ENCODE measurements around the gene C20orf202.
A peak's percentile ranks its signal among the peaks of the same experiment; 100 is the strongest.
"Not testable (repeated sequence)": the region's sequence is repeated elsewhere in the genome, so short reads cannot be mapped to it uniquely, and the experiment has no call there.

C20orf202 gene

DNA sequence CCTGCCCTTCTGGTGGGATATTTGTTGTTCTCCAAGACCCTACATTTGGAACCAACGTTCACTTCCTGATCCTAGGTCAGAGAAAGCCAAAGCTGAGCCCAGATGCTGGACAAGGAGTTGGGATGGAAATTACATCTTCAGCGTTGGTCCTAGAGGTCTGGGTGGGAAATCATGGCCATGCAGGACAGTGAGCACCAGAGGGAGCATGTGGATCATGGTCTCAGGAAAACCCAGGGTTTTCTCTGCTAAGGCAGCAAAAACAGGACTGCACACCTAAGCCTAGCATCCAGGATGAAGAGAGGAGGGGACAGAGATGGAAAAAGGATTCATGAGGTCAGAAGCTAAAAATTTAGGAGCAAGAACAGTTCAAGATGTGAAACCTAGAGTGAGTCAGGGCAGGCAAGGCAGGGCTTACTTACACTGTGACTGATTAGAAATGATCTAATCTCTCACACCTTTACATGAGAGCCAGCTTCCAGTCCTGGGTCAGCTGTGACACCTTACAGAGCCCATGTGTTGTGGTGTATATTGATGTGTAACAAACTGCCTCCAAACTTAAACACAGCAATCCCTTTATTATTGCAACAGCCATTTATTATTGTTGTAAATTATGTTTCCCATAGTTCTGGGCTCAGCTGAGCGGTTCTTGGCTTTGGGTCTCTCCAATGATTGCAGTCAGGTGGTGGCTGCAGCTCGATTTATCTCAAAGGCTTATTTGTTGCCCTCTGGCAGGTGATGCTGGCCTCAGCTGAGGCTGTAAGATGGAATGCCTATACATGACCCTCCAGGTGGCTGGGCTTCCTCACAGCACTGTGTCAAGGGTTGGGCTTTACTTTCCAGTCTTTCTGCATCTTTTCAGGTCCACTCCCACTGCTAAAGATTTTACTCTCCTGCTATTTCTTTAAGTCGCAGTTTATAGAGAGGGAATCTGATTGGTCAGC lies 6.5 kb downstream of the C20orf202 start:
- no peak for DNase-seq

GRCh38 chr20:1210501-1210900 lies 7.2 kb downstream of the C20orf202 start:
- DNase-seq = no peak

- no peak for DNase-seq
Measured at GRCh38 chr20:1212023-1212422, 8.8 kb downstream of the C20orf202 start.

- DNase-seq = peak; percentile 23
Measured at GRCh38 chr20:1212607-1213396, 9.5 kb downstream of the C20orf202 start.

- DNase-seq = no peak
Measured at GRCh38 chr20:1214838-1215261, 11.6 kb downstream of the C20orf202 start.

DNA sequence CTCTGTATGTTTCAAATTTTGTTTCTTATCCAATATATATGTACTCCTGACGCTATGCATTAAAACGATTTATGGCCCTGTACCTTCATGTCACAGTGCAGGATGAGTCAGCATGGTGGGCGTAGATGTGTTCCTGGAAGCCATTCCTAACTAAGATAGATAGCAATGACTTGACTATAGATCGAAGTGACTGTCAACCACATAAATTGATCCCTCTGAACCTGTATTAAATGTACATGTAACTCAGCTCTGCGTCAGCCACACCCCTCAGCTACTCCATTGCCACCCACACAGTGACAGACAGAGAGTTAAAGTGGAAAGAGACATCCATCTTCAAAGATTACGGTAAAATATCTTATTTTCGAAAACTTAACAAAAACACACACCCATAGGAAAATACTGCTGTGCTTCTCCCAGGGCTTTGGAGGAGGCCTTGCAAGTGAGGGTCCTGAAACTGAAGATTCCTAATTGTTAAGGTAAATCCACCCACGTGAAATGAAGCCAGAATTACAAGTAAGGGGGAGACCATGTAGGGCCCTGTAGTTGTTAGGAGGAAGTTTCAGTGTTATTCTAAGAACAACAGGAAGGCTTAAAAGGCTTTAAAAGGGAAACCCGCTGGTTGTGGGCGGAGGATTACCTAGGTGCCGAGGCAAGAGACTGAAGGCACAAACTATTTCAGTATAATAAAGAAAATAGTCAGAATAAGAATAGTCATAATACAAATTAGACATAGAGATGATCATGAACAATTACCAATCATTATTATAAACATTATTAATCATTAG lies 12.3 kb downstream of the C20orf202 start:
- no peak for DNase-seq

GRCh38 chr20:1216527-1217427 lies 13.5 kb downstream of the C20orf202 start:
- not testable (repeated sequence) for DNase-seq

DNA sequence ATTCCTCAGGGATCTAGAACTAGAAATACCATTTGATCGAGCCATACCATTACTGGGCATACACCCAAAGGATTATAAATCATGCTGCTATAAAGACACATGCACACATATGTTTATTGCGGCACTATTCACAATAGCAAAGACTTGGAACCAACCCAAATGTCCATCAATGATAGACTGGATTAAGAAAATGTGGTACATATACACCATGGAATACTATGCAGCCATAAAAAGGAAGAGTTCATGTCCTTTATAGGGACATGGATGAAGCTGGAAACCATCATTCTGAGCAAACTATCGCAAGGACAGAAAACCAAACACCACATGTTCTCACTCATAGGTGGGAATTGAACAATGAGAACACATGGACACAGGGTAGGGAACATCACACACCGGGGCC lies 19.5 kb downstream of the C20orf202 start:
- DNase-seq = not testable (repeated sequence)

DNA sequence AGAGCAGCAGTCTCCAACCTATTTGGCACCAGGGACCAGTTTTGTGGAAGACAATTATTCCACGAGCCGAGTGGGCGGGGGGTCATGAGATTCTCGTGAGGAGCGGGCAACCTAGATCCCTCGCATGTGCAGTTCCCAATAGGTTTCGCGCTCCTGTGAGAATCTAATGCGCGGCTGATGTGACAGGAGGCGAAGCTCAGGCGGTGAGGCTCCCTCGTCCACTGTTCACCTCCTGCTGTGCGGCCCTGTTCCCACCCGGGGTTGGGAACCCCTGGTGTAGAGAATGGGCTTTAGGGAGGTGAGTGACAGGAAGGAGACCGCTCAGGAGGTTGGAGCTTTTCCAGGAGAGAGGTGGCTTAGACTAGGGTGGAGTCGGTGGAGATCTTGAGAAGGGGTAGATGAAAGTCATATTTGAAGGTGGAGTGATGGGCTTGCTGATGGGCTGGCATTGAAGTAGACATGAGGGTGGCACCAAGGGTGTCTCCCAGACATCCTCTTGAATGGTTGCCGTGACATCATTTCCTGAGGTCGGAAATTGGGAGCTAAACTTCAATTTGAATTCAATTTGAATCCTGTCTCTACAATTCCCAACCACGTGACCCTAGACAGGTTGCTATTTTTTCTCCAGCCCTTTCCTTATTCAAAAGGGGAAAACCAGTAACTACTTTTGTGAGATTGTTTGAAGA lies 21.1 kb downstream of the C20orf202 start:
- no peak for DNase-seq

DNA sequence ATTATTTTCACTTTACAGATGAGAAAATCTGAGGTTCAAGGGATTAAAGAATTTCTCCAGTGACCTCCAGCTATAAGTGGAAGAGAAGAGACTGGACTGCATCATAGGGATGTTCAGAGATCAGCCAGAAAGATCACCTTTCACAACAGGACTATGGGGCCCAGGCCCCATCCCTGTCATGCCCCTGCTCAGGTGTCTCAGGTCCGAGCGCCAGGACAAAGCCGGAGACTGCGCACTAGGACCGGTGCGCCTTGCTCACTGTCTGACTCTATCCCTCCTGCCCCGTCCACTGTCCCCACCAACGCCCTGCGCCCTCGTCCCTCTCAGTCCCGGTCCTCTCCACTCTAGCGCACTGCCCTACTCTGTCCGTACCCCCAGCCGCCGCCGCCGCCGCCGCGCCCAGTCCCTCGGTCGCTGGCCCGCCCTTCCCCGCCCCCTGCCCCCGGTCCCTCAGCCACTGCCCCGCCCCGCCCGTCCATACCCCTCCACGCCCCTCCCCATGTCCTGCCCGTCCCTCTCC lies 22.1 kb downstream of the C20orf202 start:
- peak; percentile 73 for DNase-seq

GRCh38 chr20:1225783-1226654 lies 22.8 kb downstream of the C20orf202 start, which contains the start of gene RAD21L1:
TSS of gene RAD21L1 (plus strand) at chr20:1226044. CDS start at chr20:1228454, 2,410 bp downstream.
- peak; percentile 73 for DNase-seq

DNA sequence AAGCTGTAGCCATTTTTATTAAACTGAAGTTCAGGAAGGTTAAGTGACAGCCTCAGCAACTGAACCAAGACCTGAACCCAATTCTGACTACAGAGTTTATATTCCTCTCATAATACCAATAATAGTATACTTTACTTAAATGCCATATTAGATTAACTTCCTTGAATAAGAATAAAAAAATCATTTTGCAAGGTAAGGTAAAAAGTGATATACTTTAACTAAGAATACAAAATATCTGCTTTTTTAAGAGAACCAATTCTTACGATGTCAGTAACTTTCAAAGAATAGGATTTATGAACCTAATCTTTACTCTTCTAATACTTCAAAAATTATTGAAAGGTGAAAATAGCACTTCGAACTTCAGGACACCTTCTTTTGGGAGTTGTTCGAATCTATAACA lies 26.3 kb downstream of the C20orf202 start:
- DNase-seq = no peak

- DNase-seq = no peak
Measured at GRCh38 chr20:1232286-1233111, 29.2 kb downstream of the C20orf202 start.

DNA sequence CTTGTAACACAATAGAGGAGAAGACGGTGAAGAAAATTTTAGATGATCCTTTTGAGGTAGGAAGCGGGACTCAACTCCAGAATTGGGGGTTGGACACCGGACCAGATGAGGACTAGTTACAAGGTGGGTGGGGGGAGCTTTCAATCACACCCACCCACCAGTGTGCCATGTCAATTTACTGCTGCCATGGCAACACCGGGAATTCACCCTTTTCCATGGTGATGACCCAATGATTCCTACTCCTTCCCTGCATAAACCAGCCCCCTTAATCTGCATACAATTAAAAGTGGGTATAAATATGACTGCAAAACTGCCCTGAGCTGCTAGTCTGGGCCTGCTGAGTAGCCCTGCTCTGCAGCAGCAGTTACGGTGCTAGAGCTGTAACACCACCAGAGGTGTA lies 37.3 kb downstream of the C20orf202 start:
- DNase-seq = no peak

DNA sequence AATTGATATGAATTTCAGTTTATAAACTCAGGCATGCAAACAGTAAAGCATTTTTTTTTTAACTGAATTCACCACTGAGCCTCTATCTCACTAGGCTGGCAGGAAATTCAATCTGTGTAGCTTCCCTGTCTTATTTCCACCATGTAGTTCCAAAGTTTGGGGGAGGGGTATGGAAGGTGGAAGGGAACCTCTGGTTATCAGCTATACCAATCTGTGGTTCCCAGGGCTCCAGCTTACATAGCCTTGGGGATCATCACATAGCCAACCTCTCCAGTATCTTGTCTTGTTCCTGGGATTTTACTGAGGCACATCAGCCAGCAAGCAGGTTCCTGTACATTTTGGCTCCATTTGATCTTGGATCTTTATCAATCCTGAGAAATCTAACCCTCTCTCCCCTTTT lies 38.2 kb downstream of the C20orf202 start:
- no peak for DNase-seq

- DNase-seq = no peak
Measured at GRCh38 chr20:1242099-1242498, 38.8 kb downstream of the C20orf202 start.

GRCh38 chr20:1242530-1242929 lies 39.3 kb downstream of the C20orf202 start:
- no peak for DNase-seq

GRCh38 chr20:1245578-1245977 lies 42.3 kb downstream of the C20orf202 start:
- no peak for DNase-seq

GRCh38 chr20:1247689-1248088 lies 44.4 kb downstream of the C20orf202 start:
- no peak for DNase-seq

Measured in NCI-H1048 (cell line).